Esophagus squamous epithelium (tissue), 5 donors: ENCODE results near the gene SGSM1. TPM values are rescaled to one million over a fixed set of nuclear protein-coding genes. Genes with fewer than 3 reads are reported as not detected.

Experiments
- DNase-seq: peaks from one replicate; lab custom pipeline; 2025; lab: John Stamatoyannopoulos, UW
- H3K27ac ChIP-seq, 4 donors: fragments of 200-600 bp; sonication (generic); one replicate each; pipeline ENCODE4 v1.5.1; 2016 to 2019; ENCODE audit warnings: mild to moderate bottlenecking in 1 of 4
- H3K27me3 ChIP-seq, 4 donors: fragments of 200-600 bp; sonication (generic); 1 replicate in 3 of 4; 2 replicates in 1 of 4; pipeline versions ENCODE4 v1.5.1 to v1.6.0; 2017 to 2021; ENCODE audit warnings: antibody characterized with exemption in 1 of 4
- H3K36me3 ChIP-seq, 3 donors: fragments of 200-600 bp; sonication (generic); one replicate each; pipeline ENCODE4 v1.5.1; 2016 to 2019
- H3K4me1 ChIP-seq, 3 donors: fragments of 200-600 bp; sonication (generic); one replicate each; pipeline ENCODE4 v1.5.1; 2017 to 2019
- H3K4me3 ChIP-seq, 4 donors: fragments of 200-600 bp; sonication (generic); 1 replicate in 3 of 4; 2 replicates in 1 of 4; pipeline ENCODE4 v1.5.1; 2016 to 2019; ENCODE audit warnings: mild to moderate bottlenecking in 2 of 4, moderate library complexity in 1 of 4
- H3K9me3 ChIP-seq, 3 donors: fragments of 200-600 bp; sonication (generic); one replicate each; pipeline ENCODE4 v1.5.1; 2016 to 2019
- POLR2A ChIP-seq, 4 donors: fragments of 450-650 bp; IDR thresholded peaks; one replicate each; pipeline ENCODE4 v1.6.1; 2017; ENCODE audit warnings: antibody characterized with exemption in 4 of 4, mild to moderate bottlenecking in 4 of 4, moderate library complexity in 3 of 4
- WGBS, 2 donors: methylation state at CpG; one replicate each; pipeline ENCODE4 v1.1.5; 2018; 5-methylcytosine and 5-hydroxymethylcytosine counted together
- intact Hi-C: fragments of 100-400 bp; cut with DNase I; formaldehyde crosslinking; loops from one replicate; pipeline ENCODE4 v1.15.0; 2022
- total RNA-seq, 4 donors: library from RNA; depleted of rRNA; stranded (reverse); fragments of >200 nt; gene quantifications; one replicate each; pipeline ENCODE4 v1.1.0, GENCODE V29; 2016
- TF ChIP-seq, protein P1 (sequence below), 6 experiments: fragments of 450-650 bp in 4 of 6; fragments of 200-600 bp in 2 of 6; sonication (generic) in 2 of 6; IDR thresholded peaks; one replicate each; pipeline ENCODE4 v1.5.1; 2016 to 2019; ENCODE audit warnings: antibody characterized with exemption in 6 of 6, mild to moderate bottlenecking in 4 of 6, moderate library complexity in 4 of 6
- donor health status: DM: yes; HTN: yes; CAD: no.

SGSM1 gene
- total RNA-seq, 4 donors from 2014 or later = 0.09 to 0.57 (median 0.18) TPM

DNA sequence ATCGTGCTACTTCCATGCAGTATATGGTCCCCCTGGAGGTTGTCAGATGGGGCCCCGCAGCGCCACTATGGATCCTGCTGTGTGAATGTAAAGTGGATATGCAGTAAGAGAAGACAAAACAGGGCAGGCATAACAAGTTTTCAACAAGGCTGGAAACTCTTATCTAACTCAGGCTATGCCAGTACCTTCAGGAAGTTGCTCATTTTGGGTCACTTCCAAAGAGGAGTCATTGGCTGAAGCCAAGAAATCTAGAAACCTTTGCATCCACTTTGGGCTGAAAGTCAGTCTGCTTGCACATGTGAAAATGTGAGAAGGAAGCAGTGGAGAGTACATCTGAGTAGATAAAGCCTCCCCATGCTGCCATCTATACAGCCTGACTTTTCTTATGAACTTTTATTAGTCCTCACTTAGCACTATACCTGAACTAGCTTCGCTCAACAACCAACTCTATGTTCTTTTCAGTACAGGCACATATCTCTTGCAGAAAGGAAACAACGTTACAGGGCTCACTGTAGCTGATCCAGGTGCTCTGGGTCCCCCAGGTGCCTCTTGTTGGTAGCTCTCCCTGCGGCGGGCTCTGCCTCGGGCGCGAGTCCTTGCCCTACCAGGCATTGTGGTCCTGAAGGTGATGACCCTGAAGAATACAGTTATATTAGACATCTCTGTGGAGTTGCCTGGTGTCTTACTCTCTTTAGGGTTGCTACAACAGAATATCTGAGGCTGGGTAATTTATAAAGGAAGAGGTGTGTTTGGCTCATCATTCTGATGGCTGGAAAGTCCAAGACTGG is 43.9 kb upstream of the SGSM1 start:
- peaks cover 0 to 38% (median 0%) of the 10 kb centered on the region in 4 donors for H3K27me3 ChIP-seq
- no peaks in the 10 kb centered on the region for H3K4me1 ChIP-seq
- H3K4me3 ChIP-seq = no peak overlapping the region
- H3K27ac ChIP-seq = no peak overlapping the region
- no peak for TF ChIP-seq POLR2A (IDR thresholded peaks at IDR 0.05)
- TF ChIP-seq, protein P1, sequence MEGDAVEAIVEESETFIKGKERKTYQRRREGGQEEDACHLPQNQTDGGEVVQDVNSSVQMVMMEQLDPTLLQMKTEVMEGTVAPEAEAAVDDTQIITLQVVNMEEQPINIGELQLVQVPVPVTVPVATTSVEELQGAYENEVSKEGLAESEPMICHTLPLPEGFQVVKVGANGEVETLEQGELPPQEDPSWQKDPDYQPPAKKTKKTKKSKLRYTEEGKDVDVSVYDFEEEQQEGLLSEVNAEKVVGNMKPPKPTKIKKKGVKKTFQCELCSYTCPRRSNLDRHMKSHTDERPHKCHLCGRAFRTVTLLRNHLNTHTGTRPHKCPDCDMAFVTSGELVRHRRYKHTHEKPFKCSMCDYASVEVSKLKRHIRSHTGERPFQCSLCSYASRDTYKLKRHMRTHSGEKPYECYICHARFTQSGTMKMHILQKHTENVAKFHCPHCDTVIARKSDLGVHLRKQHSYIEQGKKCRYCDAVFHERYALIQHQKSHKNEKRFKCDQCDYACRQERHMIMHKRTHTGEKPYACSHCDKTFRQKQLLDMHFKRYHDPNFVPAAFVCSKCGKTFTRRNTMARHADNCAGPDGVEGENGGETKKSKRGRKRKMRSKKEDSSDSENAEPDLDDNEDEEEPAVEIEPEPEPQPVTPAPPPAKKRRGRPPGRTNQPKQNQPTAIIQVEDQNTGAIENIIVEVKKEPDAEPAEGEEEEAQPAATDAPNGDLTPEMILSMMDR (IDR thresholded peaks at IDR 0.05) = no peak
- no peaks in the 10 kb centered on the region for H3K9me3 ChIP-seq
- intact Hi-C loops = no loop called here
- DNase-seq = no peak
- no peaks in the 10 kb centered on the region for H3K36me3 ChIP-seq
- 84 to 91% methylated on average over 7 to 10 of the region's 10 CpGs for WGBS, 2 donors

DNA sequence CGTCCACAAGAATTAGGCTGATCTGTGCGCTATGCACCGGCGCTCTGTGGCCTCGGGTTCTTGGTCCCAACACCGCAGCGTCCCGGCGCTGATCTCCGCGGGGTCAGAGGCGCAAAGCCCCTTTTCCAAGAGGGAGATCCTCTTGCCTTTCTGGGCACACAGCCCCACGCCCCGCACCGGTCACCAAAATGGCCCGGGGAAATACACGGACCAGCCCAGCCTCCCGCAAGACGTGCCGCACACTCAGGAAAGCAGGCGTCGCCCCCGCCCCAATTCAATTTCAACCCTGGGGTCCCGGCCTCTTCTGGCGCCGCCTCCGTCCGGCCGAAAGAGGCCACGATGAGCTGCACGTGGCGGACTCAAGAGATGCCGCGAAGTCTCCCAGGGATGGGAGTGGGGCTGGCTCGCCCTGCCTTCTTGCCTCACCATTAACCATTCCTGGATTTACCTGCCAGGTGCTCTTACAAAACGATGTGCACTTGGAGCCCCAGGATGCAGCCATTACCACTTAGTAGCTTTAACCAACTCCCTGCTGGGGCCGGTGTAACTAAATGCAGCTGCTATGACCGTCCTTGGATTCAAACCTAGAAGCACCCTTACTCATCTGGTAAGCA is 42.0 kb upstream of the SGSM1 start:
- no peak overlapping the region for H3K27ac ChIP-seq
- WGBS, 2 donors = 69 to 85% methylated on average over 14 to 27 of the region's 38 CpGs
- TF ChIP-seq, protein P1 (IDR thresholded peaks at IDR 0.05) = no peak
- no peak for TF ChIP-seq POLR2A (IDR thresholded peaks at IDR 0.05)
- intact Hi-C loops = no loop called here
- H3K4me3 ChIP-seq = no peak overlapping the region
- H3K27me3 ChIP-seq = peaks cover 0 to 35% (median 0%) of the 10 kb centered on the region in 4 donors
- no peaks in the 10 kb centered on the region for H3K36me3 ChIP-seq
- no peaks in the 10 kb centered on the region for H3K4me1 ChIP-seq
- DNase-seq = no peak
- H3K9me3 ChIP-seq = no peaks in the 10 kb centered on the region

DNA sequence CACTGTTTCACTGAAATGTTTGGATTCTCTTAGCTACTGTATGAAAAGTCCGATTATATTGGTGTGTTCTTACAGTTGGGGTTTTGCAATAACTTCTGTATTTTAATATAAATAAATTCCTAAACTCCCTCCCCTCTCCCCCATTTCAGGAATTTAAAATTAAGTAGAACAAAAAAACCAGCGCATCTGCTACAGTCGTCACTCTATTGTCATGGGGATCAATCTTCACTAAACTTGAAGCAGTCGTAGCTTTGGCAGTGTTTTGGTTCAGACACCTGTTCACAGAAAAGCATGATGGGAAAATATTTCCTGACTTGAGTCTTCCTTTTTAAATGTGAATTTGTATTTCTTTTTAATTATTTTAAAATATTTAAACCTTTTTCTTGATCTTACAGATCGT is 40.8 kb upstream of the SGSM1 start:
- Histone ChIP-seq H3K9me3 (no peaks in the 10 kb centered on the region), H3K4me1 (no peaks in the 10 kb centered on the region), H3K36me3 (no peaks in the 10 kb centered on the region), H3K4me3 (no peak overlapping the region), H3K27me3 (peaks cover 0 to 25% (median 0%) of the 10 kb centered on the region in 4 donors), H3K27ac (no peak overlapping the region)
- intact Hi-C loops = loop anchor here (5.0 kb wide), 1 partner anchor 82 kb away; no protein-coding TSS in a partner anchor
- TF ChIP-seq, protein P1 (IDR thresholded peaks at IDR 0.05) = no peak
- no peak for TF ChIP-seq POLR2A (IDR thresholded peaks at IDR 0.05)
- no peak for DNase-seq
- WGBS, 2 donors = 42 to 47% methylated on average over 5 of the region's 5 CpGs

DNA sequence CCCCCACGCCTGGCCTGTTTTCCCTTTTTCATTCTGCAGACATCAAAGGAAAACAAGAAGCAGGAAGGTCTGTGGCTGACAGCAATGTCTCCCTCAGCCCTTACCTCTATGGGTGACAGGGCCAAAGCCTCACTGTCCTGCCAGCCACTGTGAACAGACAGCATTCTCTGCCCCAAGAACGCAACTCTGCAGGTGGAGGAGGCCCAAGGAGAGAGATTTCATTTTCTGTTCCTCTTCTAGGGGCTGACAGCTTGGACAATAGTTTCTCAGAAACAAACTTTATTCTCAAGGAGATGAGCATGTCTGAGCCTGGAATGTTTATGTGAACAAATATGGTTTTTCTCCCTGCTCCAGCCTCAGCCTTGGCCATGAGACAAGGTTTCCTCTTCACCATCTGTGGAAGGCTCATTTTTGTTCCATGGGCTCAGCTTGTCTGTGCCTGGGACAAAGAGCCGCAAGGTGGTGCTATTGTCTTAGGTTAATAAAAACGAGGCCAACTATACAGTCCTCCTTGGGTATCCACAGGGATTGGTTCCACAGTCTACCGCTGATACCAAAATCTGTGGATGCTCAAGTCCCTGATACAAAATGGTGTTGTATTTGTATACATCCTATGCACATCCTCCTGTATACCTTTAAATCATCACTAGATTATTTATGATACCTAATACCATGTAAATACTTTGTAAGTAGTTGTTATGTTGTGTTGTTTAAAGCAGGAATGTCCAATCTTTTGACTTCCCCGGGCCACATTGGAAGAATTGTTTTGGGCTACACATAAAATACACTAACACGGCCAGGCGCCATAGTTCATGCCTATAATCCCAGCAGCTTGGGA is 37.3 kb upstream of the SGSM1 start:
- H3K27me3 ChIP-seq = peaks cover 0 to 29% (median 0%) of the 10 kb centered on the region in 4 donors
- 42 to 57% methylated on average over 7 to 8 of the region's 8 CpGs for WGBS, 2 donors
- H3K4me1 ChIP-seq = no peaks in the 10 kb centered on the region
- no peak overlapping the region for H3K27ac ChIP-seq
- DNase-seq = no peak
- no peaks in the 10 kb centered on the region for H3K36me3 ChIP-seq
- no peaks in the 10 kb centered on the region for H3K9me3 ChIP-seq
- intact Hi-C loops = loop anchor here (5.0 kb wide), 1 partner anchor 79 kb away; no protein-coding TSS in a partner anchor
- H3K4me3 ChIP-seq = no peak overlapping the region
- TF ChIP-seq, protein P1 (IDR thresholded peaks at IDR 0.05) = peak in 5 of 6 experiments; percentile 59 to 70 (median 68)
- TF ChIP-seq POLR2A (IDR thresholded peaks at IDR 0.05) = no peak
